GM21737 (cell line): ENCODE results near the gene NCOA3.
A peak's percentile ranks its signal among the peaks of the same experiment; 100 is the strongest.
"Not testable (repeated sequence)": the region's sequence is repeated elsewhere in the genome, so short reads cannot be mapped to it uniquely, and the experiment has no call there.

Source experiments
- ATAC-seq: cut with Tn5 transposase; IDR thresholded peaks from one replicate; pipeline ENCODE4 v1.9.1; 2021; ENCODE audit warnings: mild to moderate bottlenecking, moderate library complexity; ENCODE audit not compliant: unreplicated experiment

NCOA3 gene

DNA sequence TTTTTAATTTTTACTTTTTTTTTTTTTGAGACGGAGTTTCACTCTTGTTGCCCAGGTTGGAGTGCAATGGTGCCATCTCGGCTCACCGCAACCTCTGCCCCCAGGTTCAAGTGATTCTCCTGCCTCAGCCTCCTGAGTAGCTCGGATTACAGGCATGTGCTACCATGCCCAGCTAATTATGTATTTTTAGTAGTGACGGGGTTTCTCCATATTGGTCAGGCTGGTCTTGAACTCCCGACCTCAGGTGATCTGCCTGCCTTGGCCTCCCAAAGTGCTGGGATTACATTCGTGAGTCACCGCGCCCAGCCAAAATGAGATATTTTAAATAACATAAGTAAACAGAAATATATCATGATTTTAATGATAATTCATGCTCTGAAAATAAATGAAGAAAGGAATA, 1.6 kb upstream of the NCOA3 start:
- ATAC-seq: not testable (repeated sequence)

DNA sequence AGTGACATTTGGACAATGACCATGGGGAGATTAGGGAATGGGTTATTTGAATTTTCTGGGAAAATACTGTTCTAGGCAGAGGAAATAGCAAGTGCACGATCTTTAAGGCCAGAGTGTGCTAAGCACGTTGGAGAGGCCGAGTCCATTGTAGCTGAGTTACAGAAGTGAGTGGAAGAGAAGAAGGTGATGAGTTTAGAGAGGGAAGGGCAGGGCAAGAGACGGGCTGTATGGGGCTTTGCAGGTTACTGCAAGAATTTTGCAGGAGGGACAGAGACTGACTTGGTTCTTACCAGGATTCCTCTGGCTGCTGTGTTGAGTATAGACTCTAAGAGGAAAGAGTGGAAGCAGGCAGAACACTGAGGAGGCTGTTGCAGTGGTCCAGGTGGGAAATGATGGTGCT, 1.1 kb upstream of the NCOA3 start:
- ATAC-seq: no peak

DNA sequence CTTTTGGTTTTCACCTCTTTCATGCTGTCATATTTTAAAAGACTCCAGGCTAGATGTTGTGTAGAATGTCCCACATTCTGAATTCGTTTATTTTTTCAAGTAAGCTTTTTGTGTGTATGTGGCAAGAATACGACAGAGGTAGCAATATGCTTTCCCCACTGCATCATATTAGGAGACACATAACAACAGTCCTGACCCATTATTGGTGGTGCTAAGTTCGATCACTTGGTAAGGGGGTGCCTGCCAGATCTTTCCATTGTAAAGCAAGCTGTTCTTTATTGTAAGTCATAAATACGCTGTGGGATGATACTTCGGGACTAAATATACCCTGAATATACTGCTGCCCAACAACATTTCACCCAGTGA, 588 bp upstream of the NCOA3 start:
- peak; percentile 3 for ATAC-seq

DNA sequence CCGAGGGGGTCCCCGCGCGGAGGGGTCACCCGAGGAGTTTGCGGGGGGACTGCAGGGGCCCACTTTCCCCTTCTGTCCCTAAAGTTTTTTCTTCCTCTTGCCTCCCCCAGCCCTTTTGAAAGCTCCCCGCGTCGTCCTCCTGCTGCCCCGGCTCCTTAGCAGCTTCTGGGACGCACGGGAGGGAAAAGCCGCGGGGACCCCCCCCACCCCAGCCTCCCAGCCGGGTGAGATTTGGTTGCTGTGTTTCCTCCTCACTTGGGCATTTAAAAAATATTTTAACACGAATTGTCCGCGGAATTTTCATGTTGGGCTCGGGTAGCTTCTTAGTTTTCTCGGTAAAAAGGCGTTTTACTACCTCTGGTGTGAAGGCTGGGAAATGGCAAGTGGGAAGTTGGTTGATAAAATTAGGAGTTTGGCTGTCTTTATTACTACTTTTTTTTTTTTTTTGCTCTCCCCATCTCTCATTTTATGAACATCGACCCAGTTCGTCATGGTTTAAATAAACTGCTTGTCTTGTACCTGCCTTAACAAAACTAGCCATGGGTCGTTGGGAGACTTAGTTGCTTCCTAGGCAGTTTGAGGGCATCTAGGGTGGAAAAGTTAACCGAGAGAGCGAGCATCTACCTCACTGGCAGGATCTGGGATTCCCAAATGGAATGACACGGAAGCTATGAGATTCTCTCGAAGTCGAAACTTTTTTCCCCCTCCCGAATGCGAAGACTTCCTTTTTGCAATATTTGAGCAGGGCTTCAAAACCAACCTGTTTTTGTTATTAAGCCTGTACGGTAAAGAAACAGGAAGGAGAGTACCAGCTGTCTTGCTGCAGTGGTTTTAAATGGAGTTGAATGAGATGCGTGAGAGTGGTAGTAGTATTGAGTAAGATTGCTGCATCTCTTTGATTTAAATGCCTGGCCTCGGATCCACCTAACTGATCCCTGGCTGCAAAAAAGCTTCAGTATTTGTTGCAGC, 868 bp downstream of the NCOA3 start:
- no peak for ATAC-seq

DNA sequence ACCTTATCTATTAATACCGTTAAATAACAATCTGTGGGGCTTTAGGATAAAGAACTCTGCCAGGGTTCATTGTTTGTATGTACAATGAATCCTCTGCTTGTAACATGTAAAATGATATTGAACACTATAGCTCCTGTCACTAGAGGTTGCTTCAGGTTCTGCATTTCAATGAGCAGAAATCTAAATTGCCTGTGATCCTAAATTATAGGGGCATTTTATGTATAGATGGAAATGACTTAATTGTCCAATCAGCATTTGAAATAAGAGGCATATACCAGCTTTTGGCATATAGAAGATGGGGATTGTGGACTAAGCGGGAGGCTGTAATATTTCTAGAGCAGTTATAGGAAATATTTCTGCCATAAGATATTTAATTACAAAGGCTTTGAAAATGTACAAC, 2.0 kb downstream of the NCOA3 start:
- no peak for ATAC-seq

DNA sequence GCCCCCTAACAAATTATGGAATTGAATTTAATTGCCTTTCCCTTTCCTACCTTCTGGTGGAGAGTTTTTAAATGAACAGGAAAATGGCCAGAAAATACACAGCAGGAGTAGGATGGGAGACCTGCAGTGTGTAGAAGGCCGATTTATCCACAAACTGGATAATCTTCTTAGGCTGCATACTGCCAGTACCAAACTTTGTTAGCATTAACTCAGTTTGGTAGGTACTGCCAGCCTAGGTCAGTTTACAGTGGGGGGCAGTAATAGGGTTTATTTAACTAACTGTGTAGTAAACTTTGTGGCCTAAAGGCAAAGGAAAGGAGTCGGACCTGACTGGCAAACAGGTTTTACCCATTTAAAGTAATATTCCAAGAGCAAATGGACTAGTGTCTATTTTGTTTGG, 4.6 kb downstream of the NCOA3 start:
- ATAC-seq: no peak

DNA sequence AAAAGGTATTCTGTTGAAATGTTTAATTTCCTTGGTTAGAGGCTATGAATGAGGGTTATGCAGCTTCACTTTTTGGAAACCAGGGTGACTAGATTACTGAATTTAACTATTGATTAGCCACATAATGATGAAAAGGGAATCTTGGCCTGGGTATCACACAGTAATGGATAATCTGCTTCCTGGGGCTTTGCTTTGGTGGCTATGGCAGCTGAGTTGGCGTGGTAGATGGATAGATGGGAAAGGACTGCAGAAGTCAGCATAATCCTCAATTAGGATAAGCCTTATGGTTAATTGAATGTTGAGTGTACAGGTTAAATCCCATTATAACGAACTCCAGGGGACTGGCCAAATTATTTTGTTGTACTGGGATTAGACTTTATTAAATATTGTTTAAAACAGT, 5.2 kb downstream of the NCOA3 start:
- no peak for ATAC-seq

DNA sequence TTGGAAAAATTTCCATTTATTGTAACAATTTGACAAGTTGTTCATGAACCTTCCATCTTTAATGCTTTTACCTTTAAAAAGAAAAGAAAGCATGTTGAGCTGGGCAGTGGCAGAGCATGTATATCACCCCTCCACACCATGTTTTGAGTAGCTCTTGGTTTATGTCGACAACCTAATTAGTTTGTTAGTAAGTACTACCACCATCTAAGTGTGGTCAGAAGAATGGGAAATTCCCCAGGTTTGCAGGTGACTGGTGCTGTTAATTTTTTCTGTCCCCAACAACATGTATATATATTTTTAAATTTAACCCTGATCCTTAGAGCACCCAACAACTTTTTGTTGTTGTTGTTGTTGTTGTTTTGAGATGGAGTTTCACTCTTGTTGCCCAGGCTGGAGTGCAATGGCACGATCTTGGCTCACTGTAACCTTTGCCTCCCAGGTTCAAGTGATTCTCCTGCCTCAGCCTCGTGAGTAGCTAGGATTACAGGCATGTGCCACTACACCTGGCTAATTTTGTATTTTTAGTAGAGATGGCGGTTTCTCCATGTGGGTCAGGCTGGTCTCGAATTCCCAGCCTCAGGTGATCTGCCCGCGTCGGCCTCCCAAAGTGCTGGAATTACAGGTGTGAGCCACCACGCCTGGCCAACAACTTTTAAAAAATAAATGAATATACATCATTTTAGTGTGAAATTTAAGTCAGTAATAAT, 5.7 kb downstream of the NCOA3 start:
- not testable (repeated sequence) for ATAC-seq

DNA sequence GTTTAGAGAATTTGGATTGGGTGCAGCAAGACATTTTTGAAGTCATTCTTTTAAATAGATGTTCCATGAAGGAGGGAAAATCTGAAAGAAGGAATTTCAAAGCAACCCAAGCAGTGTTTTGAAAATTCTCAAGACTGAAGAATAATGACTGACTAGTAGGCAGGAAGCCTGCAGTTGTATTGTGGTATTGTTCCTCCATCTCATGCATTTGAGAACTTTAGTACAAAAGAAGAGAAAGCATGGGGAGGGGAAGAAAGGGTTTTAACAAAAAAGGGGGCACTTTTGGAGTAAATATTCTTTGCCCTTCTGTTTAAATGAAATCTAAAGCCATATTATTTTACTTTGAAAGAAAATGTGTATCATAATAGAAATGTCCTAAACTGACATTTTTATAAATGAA, 6.6 kb downstream of the NCOA3 start:
- ATAC-seq: no peak

DNA sequence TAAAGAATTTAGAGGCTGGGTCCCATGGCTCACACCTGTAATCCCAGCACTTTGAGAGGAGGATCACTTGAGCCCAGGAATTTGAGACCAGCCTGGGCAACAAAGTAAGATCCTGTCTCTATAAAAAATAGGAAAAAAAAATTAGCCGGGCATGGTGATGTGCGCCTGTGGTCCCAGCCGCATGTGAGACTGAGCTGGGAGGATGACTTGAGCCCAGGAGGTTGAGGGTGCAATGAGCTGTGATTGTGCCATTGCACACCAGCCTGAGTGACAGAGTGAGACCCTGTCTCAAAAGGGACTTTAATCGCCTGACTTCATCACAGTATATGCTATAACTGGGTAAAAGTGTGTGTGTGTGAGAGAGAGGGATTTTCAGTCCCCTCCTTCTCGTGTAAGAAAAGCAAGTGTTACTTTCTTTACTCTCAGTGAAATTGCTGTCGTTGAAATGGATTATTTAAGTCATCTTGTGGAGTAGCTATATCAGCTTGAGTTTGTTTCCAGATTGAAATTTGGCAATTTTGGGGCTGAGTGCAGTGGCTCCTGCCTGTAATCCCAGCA, 7.5 kb downstream of the NCOA3 start:
- no peak for ATAC-seq

DNA sequence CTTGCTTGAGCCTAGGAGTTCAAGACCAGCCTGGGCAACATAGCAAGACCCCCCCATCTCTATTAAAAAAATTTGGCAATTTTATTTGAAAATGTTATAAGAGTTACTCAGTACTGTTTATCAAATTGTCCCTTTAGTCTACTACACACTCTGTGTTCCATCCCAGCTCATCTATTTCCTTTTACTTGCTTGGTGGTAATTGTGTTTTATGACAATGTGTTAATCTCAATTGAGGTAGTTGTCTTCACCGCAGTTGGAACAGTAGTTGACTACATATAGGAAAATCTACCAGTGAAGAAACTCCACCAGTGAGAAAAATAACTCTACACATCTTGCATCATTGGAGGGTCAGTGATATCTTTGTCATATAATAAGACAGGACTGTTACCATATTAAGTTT, 8.0 kb downstream of the NCOA3 start:
- no peak for ATAC-seq

DNA sequence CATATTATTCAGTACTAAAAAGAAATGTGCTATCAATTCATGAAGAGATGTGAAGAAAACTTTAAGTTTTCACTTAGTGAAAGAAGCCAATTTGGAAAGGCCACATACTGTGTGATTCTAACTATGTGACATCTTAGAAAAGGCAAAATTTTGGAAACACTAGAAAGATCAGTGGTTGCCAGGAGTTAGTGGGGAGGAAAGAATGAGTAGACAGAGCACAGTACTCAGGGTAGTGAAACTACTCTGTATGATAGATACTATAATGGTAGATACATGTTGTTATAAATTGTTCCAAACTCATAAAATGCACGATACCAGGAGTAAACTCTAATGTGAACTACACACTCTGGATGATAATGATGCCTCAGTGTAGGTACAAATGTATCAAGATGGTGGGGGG, 14.2 kb downstream of the NCOA3 start:
- ATAC-seq: no peak

DNA sequence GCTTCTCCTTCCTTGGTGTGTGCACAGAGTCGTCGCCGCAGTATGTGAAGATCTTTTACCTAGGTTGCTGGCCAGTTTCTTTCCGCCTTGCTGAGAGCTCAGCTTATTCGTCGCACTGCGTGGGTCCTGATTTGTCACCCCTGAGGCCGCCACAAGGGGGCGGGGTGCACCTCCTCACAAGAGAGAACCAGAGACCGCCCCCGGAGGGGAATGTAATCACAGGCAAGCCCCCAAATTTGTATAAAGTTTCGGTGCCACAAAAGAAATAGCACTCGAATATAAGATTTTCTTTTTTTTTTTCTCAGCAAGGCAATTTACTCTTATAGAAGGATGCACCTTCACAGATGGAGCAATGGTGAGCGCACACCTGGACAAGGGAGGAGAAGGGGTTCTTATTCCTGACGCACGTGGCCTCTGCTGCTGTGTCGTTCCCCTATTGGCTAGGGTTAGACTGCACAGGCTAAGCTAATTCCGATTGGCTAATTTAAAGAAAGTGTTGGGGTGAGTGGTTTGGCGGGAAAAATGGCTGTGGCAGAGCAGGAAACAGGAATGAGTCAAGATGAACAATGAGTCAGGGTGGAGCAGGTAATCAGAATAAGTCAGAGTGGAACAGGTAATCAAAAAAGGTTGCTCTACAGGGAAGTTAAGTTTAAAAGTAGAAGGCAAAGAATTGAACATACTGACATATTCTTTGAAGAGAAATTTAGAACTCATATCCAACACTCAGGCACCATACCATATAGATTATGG, 19.5 kb downstream of the NCOA3 start:
- ATAC-seq: no peak

DNA sequence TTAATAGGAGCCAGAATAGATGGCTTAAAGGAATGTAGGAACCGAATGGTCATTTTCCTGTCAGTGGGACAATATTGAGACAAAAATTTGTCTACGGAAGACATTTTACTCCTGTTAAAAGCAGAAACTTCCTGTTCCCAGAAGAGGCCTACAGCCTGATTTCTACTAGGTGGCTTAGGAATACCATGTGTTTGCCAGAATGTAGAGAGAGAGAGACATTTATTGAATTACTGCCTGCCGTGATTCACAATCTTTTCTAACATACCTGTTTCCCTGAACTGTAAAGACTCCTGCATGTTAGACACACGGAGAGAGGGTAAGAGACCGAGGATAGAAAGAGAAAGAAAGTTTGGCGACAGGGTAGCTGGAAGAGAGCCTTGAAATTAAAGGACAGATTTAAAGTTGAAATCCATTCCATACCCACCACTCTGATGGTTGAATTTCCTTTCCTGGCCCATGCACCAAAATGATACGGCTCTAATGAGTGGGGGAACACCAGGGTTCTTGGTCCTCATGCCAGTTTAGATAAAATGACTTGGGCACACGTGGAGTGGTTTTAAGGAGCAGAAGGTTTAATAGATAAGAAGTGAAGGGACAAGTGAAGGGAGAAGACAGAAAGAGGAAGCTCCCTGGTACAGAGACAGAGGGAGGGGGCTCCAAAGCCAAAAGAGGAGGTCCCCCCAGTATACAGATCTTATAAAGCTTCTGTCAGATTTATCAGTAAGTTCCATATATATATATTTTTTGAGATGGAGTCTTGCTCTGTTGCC, 22.5 kb downstream of the NCOA3 start:
- no peak for ATAC-seq

DNA sequence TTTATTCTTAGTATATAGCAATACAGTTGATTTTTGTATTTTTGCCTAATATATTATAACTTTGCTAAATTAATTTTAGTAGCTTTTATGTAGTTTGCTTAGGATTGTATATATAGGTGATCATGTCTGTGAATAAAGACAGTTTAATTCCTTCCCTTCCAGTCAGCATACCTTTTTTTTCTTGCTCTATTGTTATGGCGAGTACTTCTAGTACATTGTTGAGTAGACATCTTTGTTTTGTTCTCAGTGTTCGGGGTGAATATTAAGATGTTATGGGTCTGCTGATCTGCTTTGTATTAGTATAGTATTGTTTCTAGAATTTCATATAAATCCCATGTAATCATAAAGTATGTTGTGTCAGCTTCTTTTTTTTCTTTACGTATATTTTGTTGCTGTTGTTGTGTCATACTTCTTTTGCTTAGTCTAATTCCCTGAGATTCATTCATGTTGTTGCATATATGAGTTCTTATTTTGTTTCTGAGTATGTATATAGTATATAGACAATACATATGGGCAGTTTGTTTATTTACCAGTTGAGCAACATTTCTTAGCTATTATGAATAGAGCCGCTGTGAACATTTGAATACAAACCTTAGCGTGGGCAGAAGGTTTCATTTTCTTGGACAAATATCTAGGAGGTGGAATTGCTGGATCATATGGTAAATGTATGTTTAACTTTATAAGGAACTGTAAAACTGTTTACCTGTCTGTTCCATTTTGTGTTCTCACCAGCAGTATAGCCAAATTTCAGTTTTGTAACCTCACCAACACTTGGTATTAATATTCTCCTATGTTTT, 25.5 kb downstream of the NCOA3 start:
- no peak for ATAC-seq

DNA sequence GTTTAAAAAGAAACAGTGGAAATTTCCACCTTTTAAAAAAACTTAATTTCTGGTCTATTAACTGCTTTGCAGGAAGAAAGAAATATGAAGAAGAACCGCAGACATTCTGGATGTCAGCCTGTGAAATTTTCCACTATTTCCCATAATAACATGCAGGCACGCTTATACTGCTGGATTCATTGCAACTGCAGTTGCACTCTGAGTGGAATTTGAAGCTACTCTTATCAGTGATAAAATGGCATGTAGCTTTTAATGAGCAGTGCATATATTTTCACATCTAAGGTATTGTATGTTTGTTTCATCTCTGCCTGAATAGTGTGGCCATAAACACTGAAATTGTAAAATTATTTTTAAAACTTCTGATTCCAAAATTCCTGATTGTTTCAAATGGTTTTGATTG, 28.2 kb downstream of the NCOA3 start:
- ATAC-seq: no peak

DNA sequence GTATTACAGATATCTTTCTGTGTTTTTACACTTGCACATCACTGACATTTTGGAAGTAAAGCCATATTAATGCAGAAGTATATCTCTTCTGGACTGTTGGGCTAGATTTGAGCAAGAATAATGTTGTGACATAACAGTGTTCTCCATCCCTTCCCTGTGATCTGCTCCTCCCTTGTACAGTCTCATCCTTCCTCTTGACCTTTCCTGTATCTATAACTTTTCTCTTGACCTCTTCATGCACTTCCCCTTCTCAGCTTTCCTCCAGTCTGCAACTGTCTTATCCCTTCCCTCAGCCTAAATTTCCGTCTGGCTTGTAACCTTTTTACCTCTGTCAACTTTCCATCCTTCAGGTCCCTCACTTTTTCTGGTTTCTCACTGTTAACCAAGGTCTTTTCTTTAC, 29.8 kb downstream of the NCOA3 start:
- ATAC-seq: no peak

DNA sequence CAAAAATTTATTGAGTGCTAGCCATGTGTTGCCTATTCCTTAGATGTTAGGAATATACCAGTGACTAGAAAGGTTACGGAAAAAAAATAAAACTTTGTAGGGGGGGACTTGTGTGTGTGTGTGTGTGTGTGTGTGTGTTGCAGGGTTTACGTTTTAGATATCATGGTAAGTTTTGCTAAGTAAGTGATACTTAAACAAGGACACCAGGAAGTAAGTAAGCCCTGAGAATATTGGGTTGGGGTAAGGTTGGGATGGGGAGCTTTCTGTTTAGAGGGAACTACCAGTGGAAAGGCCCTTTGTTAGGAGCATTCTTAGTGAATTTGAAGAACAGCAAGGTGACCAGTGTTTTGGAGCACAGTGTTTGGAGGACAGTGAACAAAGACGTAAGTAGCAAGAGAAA, 30.3 kb downstream of the NCOA3 start:
- no peak for ATAC-seq

DNA sequence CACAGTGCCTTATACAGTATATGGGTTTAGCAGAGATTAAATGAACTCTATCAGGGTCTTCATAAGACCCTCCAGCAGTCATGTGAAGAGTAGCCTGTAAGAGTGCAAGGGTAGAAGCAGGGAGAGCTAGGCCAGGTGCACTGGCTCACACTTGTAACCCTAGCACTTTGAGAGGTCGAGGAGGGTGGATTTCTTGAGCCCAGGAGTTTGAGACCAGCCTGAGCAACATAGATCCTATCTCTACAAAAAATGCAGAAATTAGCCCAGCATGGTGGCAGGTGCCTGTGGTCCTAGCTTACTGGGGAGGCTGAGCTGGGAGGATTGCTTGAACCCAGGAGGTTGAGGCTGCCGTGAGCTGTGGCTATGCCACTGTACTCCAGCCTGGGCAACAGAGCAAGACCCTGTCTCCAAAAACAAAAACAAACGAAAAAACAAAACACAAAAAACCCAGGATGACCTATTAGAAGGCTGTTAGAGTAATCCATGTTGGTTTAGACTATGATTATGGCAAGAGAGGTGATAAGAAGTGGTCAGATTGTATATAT, 31.9 kb downstream of the NCOA3 start:
- no peak for ATAC-seq
